HL-60 (cell line): Measurements from ENCODE around the gene VPS13C.

ENCODE experiments used
- DNase-seq, 2 experiments: peaks; one replicate each; pipeline ENCODE4 v3.0.0-alpha.2; 2010 to 2020; ENCODE audit warnings: low read depth in 1 of 2, low spot score in 1 of 2
- H3K27ac ChIP-seq: fragments of 250-450 bp; sonication (Bioruptor Pico); replicated peaks from 2 replicates; pipeline ENCODE4 v1.5.1; 2020; ENCODE audit warnings: mild to moderate bottlenecking, moderate library complexity
- H3K27me3 ChIP-seq: fragments of 250-450 bp; sonication (Bioruptor Pico); 2 replicates; pipeline ENCODE4 v1.5.1; 2021; ENCODE audit warnings: mild to moderate bottlenecking, moderate library complexity; ENCODE audit not compliant: insufficient read depth, poor library complexity, severe bottlenecking
- H3K4me3 ChIP-seq: replicated peaks from 2 replicates; pipeline ENCODE4 v1.5.1; 2011; ENCODE audit warnings: mild to moderate bottlenecking, control low read depth, low read length; ENCODE audit not compliant: insufficient read depth
- GABPA ChIP-seq: IDR thresholded peaks from 2 replicates; pipeline ENCODE4 v1.6.1; 2012; ENCODE audit warnings: low read depth
- POLR2AphosphoS5 ChIP-seq: IDR thresholded peaks from 2 replicates; pipeline ENCODE4 v1.6.1; 2012; ENCODE audit warnings: low read depth
- REST ChIP-seq: IDR thresholded peaks from 2 replicates; pipeline ENCODE4 v1.6.1; 2012; ENCODE audit warnings: low read depth; ENCODE audit not compliant: insufficient replicate concordance
- SPI1 ChIP-seq: IDR thresholded peaks from 2 replicates; pipeline ENCODE4 v1.6.1; 2012; ENCODE audit warnings: low read depth, mild to moderate bottlenecking, borderline replicate concordance
- TF ChIP-seq, protein P1 (sequence below): IDR thresholded peaks from one replicate; pipeline ENCODE4 v1.5.1; 2011; ENCODE audit warnings: low read length, control low read depth, inconsistent platforms; ENCODE audit not compliant: insufficient read depth

VPS13C gene

DNA sequence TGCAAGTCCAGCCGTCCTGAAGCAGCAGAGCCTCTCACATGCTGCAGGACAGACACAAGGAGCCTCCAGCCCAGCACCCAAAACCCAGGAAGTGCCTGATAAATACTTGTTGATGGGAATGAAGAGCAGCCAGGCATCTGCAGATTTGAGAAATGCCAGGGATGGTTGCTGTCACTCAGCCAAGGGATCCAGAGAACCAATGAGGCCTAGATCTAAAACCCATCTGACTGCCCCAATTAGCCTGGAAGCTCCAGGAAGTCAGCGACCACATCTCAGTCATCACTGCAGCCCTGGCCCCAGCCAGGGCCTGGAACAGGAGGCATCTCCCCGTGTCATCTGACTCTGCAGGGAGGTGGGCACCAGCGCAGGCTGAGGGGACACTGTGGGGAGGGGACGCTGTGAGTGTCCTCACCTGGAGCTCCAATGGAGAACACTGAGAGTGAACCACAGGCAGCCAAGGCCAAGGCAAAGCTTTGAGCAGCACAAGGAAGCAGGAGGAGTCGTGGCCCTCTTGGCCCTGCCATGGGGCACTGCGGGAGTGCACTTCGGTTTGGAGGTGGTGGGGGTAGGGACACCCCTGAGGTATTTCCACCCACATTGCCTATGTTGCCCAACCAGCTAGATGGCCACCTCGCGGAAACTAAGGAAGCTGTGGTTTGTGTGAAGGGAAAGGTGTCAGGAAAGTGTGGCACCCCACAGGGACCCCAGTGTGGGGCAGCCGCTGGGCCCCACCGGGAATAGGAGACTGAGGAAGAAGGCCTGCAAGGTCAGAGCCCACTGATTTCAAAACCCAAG is 229.5 kb downstream of the VPS13C start:
- DNase-seq = peak; percentile 34 to 71
- TF ChIP-seq POLR2AphosphoS5 = no peak; the same call in 1 of the 2 replicates
- TF ChIP-seq, protein P1, sequence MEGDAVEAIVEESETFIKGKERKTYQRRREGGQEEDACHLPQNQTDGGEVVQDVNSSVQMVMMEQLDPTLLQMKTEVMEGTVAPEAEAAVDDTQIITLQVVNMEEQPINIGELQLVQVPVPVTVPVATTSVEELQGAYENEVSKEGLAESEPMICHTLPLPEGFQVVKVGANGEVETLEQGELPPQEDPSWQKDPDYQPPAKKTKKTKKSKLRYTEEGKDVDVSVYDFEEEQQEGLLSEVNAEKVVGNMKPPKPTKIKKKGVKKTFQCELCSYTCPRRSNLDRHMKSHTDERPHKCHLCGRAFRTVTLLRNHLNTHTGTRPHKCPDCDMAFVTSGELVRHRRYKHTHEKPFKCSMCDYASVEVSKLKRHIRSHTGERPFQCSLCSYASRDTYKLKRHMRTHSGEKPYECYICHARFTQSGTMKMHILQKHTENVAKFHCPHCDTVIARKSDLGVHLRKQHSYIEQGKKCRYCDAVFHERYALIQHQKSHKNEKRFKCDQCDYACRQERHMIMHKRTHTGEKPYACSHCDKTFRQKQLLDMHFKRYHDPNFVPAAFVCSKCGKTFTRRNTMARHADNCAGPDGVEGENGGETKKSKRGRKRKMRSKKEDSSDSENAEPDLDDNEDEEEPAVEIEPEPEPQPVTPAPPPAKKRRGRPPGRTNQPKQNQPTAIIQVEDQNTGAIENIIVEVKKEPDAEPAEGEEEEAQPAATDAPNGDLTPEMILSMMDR = no peak
- TF ChIP-seq SPI1 = no peak
- TF ChIP-seq REST = no peak
- no peak for TF ChIP-seq GABPA
- H3K27me3 ChIP-seq = no peaks in the 10 kb centered on the region
- H3K27ac ChIP-seq = peak overlapping the region; percentile 28; the same call in 1 of the 2 replicates
- no peak overlapping the region for H3K4me3 ChIP-seq

- H3K4me3 ChIP-seq = no peak overlapping the region
- H3K27me3 ChIP-seq = no peaks in the 10 kb centered on the region
- DNase-seq = no peak
- TF ChIP-seq POLR2AphosphoS5 (no peak), GABPA (no peak), REST (no peak), SPI1 (no peak)
- TF ChIP-seq, protein P1 = no peak
- H3K27ac ChIP-seq = no peak overlapping the region
Measured at GRCh38 chr15:61829514-61829889, 230.7 kb downstream of the VPS13C start.

- H3K4me3 ChIP-seq = no peak overlapping the region
- TF ChIP-seq GABPA (no peak), POLR2AphosphoS5 (no peak), SPI1 (no peak), REST (no peak)
- TF ChIP-seq, protein P1 = no peak
- H3K27me3 ChIP-seq = no peaks in the 10 kb centered on the region
- no peak overlapping the region for H3K27ac ChIP-seq
- DNase-seq = no peak
Measured at GRCh38 chr15:61828860-61829513, 231.3 kb downstream of the VPS13C start.
